Measurements from ENCODE around the gene UBE2L3.
A peak's percentile ranks its signal among the peaks of the same experiment; 100 is the strongest.
"Not testable (repeated sequence)": the region's sequence is repeated elsewhere in the genome, so short reads cannot be mapped to it uniquely, and the experiment has no call there.

Gene UBE2L3

GRCh38 chr22:21631025-21631424 lies 63.5 kb downstream of the UBE2L3 start:
- in situ Hi-C loops (cut with HindIII; ENCODE audit: low pct_unique_long_range_greater_than_20kb, low sequenced_read_pairs) = no loop called here
- DNase-seq (ENCODE audit: low read depth in 1 of 2, low spot score in 1 of 2) = no peak
- no peak for TF ChIP-seq JUND (IDR thresholded peaks at IDR 0.05; ENCODE audit: low read depth)

- in situ Hi-C loops (cut with HindIII; ENCODE audit: low pct_unique_long_range_greater_than_20kb, low sequenced_read_pairs) = no loop called here
- peak; percentile 38 to 90 for DNase-seq (ENCODE audit: low read depth in 1 of 2, low spot score in 1 of 2)
- TF ChIP-seq JUND (IDR thresholded peaks at IDR 0.05; ENCODE audit: low read depth) = no peak
Measured at GRCh38 chr22:21632237-21632895, 64.9 kb downstream of the UBE2L3 start, which contains the start of gene CCDC116. CCDC116 (plus strand) TSS chr22:21632760; CDS start chr22:21633182, 422 bp downstream.

- in situ Hi-C loops (cut with HindIII; ENCODE audit: low pct_unique_long_range_greater_than_20kb, low sequenced_read_pairs) = no loop called here
- DNase-seq (ENCODE audit: low read depth in 1 of 2, low spot score in 1 of 2) = no peak
- no peak for TF ChIP-seq JUND (IDR thresholded peaks at IDR 0.05; ENCODE audit: low read depth)
Measured at GRCh38 chr22:21632931-21633330, 65.4 kb downstream of the UBE2L3 start.

- in situ Hi-C loops (cut with HindIII; ENCODE audit: low pct_unique_long_range_greater_than_20kb, low sequenced_read_pairs) = no loop called here
- no peak for DNase-seq (ENCODE audit: low read depth in 1 of 2, low spot score in 1 of 2)
- TF ChIP-seq JUND (IDR thresholded peaks at IDR 0.05; ENCODE audit: low read depth) = no peak
Measured at GRCh38 chr22:21633481-21633880, 66.0 kb downstream of the UBE2L3 start.

- TF ChIP-seq JUND (IDR thresholded peaks at IDR 0.05; ENCODE audit: low read depth) = no peak
- no peak for DNase-seq (ENCODE audit: low read depth in 1 of 2, low spot score in 1 of 2)
- in situ Hi-C loops (cut with HindIII; ENCODE audit: low pct_unique_long_range_greater_than_20kb, low sequenced_read_pairs) = no loop called here
Measured at GRCh38 chr22:21634081-21634480, 66.6 kb downstream of the UBE2L3 start.

GRCh38 chr22:21634844-21635243 lies 67.3 kb downstream of the UBE2L3 start:
- in situ Hi-C loops (cut with HindIII; ENCODE audit: low pct_unique_long_range_greater_than_20kb, low sequenced_read_pairs) = no loop called here
- TF ChIP-seq JUND (IDR thresholded peaks at IDR 0.05; ENCODE audit: low read depth) = no peak
- no peak for DNase-seq (ENCODE audit: low read depth in 1 of 2, low spot score in 1 of 2)

GRCh38 chr22:21635771-21636510 lies 68.4 kb downstream of the UBE2L3 start:
- in situ Hi-C loops (cut with HindIII; ENCODE audit: low pct_unique_long_range_greater_than_20kb, low sequenced_read_pairs) = no loop called here
- no peak for DNase-seq (ENCODE audit: low read depth in 1 of 2, low spot score in 1 of 2)
- TF ChIP-seq JUND (IDR thresholded peaks at IDR 0.05; ENCODE audit: low read depth) = no peak

GRCh38 chr22:21636629-21637218 lies 69.2 kb downstream of the UBE2L3 start:
- DNase-seq (ENCODE audit: low read depth in 1 of 2, low spot score in 1 of 2) = no peak
- TF ChIP-seq JUND (IDR thresholded peaks at IDR 0.05; ENCODE audit: low read depth) = no peak
- in situ Hi-C loops (cut with HindIII; ENCODE audit: low pct_unique_long_range_greater_than_20kb, low sequenced_read_pairs) = no loop called here

- DNase-seq (ENCODE audit: low read depth in 1 of 2, low spot score in 1 of 2); in situ Hi-C loops (cut with HindIII; ENCODE audit: low pct_unique_long_range_greater_than_20kb, low sequenced_read_pairs): not testable (repeated sequence)
Measured at GRCh38 chr22:21637450-21637849, 69.9 kb downstream of the UBE2L3 start.

GRCh38 chr22:21639359-21639758 lies 71.8 kb downstream of the UBE2L3 start:
- TF ChIP-seq JUND (IDR thresholded peaks at IDR 0.05; ENCODE audit: low read depth) = no peak
- in situ Hi-C loops (cut with HindIII; ENCODE audit: low pct_unique_long_range_greater_than_20kb, low sequenced_read_pairs) = no loop called here
- no peak for DNase-seq (ENCODE audit: low read depth in 1 of 2, low spot score in 1 of 2)

GRCh38 chr22:21640810-21641209 lies 73.3 kb downstream of the UBE2L3 start:
- no peak for TF ChIP-seq JUND (IDR thresholded peaks at IDR 0.05; ENCODE audit: low read depth)
- in situ Hi-C loops (cut with HindIII; ENCODE audit: low pct_unique_long_range_greater_than_20kb, low sequenced_read_pairs) = no loop called here
- no peak for DNase-seq (ENCODE audit: low read depth in 1 of 2, low spot score in 1 of 2)

- TF ChIP-seq JUND (IDR thresholded peaks at IDR 0.05; ENCODE audit: low read depth) = no peak
- DNase-seq (ENCODE audit: low read depth in 1 of 2, low spot score in 1 of 2) = peak in 1 of 2 experiments; percentile 67
- in situ Hi-C loops (cut with HindIII; ENCODE audit: low pct_unique_long_range_greater_than_20kb, low sequenced_read_pairs) = no loop called here
Measured at GRCh38 chr22:21641417-21641788, 73.9 kb downstream of the UBE2L3 start.

All from T47D (cell line).